AG04449 (cell line): ENCODE results near the gene FN3KRP.

ENCODE experiments used
- CTCF ChIA-PET: fragments of 350-600 bp; formaldehyde crosslinking; extraction: SDS; loops from one replicate; lab custom pipeline; 2021; ENCODE audit warnings: antibody characterized with exemption; lab: Yijun Ruan, JAX
- POLR2A ChIA-PET: fragments of 400-600, 350-600 bp; formaldehyde crosslinking; extraction: SDS; loops from one replicate; lab custom pipeline; 2020; ENCODE audit warnings: antibody characterized with exemption, inconsistent platforms; lab: Yijun Ruan, JAX
- DNase-seq: peaks from one replicate; pipeline ENCODE4 v3.0.0-alpha.2; 2010; ENCODE audit warnings: low read depth, low spot score
- H3K4me3 ChIP-seq: 2 replicates; pipeline ENCODE4 v1.5.1; 2011; ENCODE audit warnings: low read depth, mild to moderate bottlenecking, control low read depth, low read length
- CTCF ChIP-seq: IDR thresholded peaks from one replicate; pipeline ENCODE4 v1.5.1; 2011; ENCODE audit warnings: mild to moderate bottlenecking, moderate library complexity, low read length, control low read depth, inconsistent platforms; ENCODE audit not compliant: insufficient read depth; ENCODE audit errors: missing control alignments

The FN3KRP gene

GRCh38 chr17:82686366-82687324 lies 29.9 kb upstream of the FN3KRP start:
- CTCF ChIA-PET = no interaction called here
- DNase-seq = no peak
- POLR2A ChIA-PET = no interaction called here
- no peak overlapping the region for H3K4me3 ChIP-seq
- TF ChIP-seq CTCF = no peak

- no peak for DNase-seq
- no peak for TF ChIP-seq CTCF
- no peak overlapping the region for H3K4me3 ChIP-seq
- POLR2A ChIA-PET = no interaction called here
- CTCF ChIA-PET = no interaction called here
Observed at GRCh38 chr17:82687375-82687861, 29.1 kb upstream of the FN3KRP start.

- POLR2A ChIA-PET = no interaction called here
- DNase-seq = no peak
- no peak for TF ChIP-seq CTCF
- no peak overlapping the region for H3K4me3 ChIP-seq
- CTCF ChIA-PET = no interaction called here
Observed at GRCh38 chr17:82687871-82688270, 28.6 kb upstream of the FN3KRP start.

GRCh38 chr17:82689077-82689476 lies 27.4 kb upstream of the FN3KRP start:
- TF ChIP-seq CTCF = no peak
- no peak overlapping the region for H3K4me3 ChIP-seq
- POLR2A ChIA-PET = no interaction called here
- DNase-seq = no peak
- CTCF ChIA-PET = no interaction called here

GRCh38 chr17:82690786-82691489 lies 25.6 kb upstream of the FN3KRP start:
- ChIA-PET POLR2A (no interaction called here), CTCF (interaction anchor here (1.5 kb wide), 1 partner anchor 11 kb away, joined by 4 read pairs; no protein-coding TSS in a partner anchor)
- H3K4me3 ChIP-seq = no peak overlapping the region
- DNase-seq = no peak
- TF ChIP-seq CTCF = no peak

- DNase-seq = no peak
- H3K4me3 ChIP-seq = no peak overlapping the region
- no peak for TF ChIP-seq CTCF
- CTCF ChIA-PET = interaction anchor here (1.5 kb wide), 1 partner anchor 11 kb away, joined by 4 read pairs; no protein-coding TSS in a partner anchor
- POLR2A ChIA-PET = no interaction called here
Observed at GRCh38 chr17:82691714-82692113, 24.8 kb upstream of the FN3KRP start.
